WERI-Rb-1 (cell line): ENCODE results near the gene ERGIC1.
"Not testable (repeated sequence)": the region's sequence is repeated elsewhere in the genome, so short reads cannot be mapped to it uniquely, and the experiment has no call there.

Experiments used
- DNase-seq: peaks from one replicate; pipeline ENCODE4 v3.0.0-alpha.2; 2020
- H3K27ac ChIP-seq: fragments of 250-450 bp; sonication (Bioruptor Pico); 2 replicates; pipeline ENCODE4 v1.5.1; 2020; ENCODE audit warnings: mild to moderate bottlenecking, moderate library complexity
- H3K27me3 ChIP-seq: fragments of 250-450 bp; sonication (Bioruptor Pico); 2 replicates; pipeline ENCODE4 v1.5.1; 2021; ENCODE audit warnings: mild to moderate bottlenecking, low read depth, moderate library complexity; ENCODE audit not compliant: insufficient read depth, severe bottlenecking
- H3K36me3 ChIP-seq: fragments of 250-450 bp; sonication (Bioruptor Pico); 2 replicates; pipeline ENCODE4 v1.5.1; 2020; ENCODE audit warnings: mild to moderate bottlenecking, moderate library complexity
- H3K4me3 ChIP-seq: 2 replicates; pipeline ENCODE4 v1.5.1; 2011; ENCODE audit warnings: low read depth, mild to moderate bottlenecking, control low read depth, low read length
- H3K9me3 ChIP-seq: fragments of 250-450 bp; sonication (Bioruptor Pico); 2 replicates; pipeline ENCODE4 v1.5.1; 2021; ENCODE audit warnings: mild to moderate bottlenecking, moderate library complexity; ENCODE audit not compliant: severe bottlenecking
- CTCF ChIP-seq: IDR thresholded peaks from 2 replicates; pipeline ENCODE4 v1.5.1; 2011; ENCODE audit warnings: low read depth, mild to moderate bottlenecking, control low read depth, inconsistent platforms, low read length

The ERGIC1 gene

GRCh38 chr5:172845154-172845553 lies 11.1 kb downstream of the ERGIC1 start:
- H3K27ac ChIP-seq = no peak overlapping the region
- no peaks in the 10 kb centered on the region for H3K36me3 ChIP-seq
- H3K9me3 ChIP-seq = no peaks in the 10 kb centered on the region
- no peak for TF ChIP-seq CTCF
- H3K4me3 ChIP-seq = no peak overlapping the region
- DNase-seq = no peak
- H3K27me3 ChIP-seq = no peaks in the 10 kb centered on the region

- Histone ChIP-seq H3K4me3 (no peak overlapping the region), H3K27ac (no peak overlapping the region), H3K27me3 (no peaks in the 10 kb centered on the region), H3K36me3 (no peaks in the 10 kb centered on the region), H3K9me3 (no peaks in the 10 kb centered on the region)
- no peak for TF ChIP-seq CTCF
- no peak for DNase-seq
Measured at GRCh38 chr5:172845576-172845975, 11.5 kb downstream of the ERGIC1 start.

- TF ChIP-seq CTCF = no peak
- no peaks in the 10 kb centered on the region for H3K36me3 ChIP-seq
- no peak overlapping the region for H3K4me3 ChIP-seq
- H3K27me3 ChIP-seq = no peaks in the 10 kb centered on the region
- H3K27ac ChIP-seq = no peak overlapping the region
- no peak for DNase-seq
- no peaks in the 10 kb centered on the region for H3K9me3 ChIP-seq
Measured at GRCh38 chr5:172846249-172846648, 12.2 kb downstream of the ERGIC1 start.

- TF ChIP-seq CTCF = no peak
- no peak for DNase-seq
- Histone ChIP-seq H3K4me3 (no peak overlapping the region), H3K9me3 (no peaks in the 10 kb centered on the region), H3K36me3 (no peaks in the 10 kb centered on the region), H3K27me3 (no peaks in the 10 kb centered on the region), H3K27ac (no peak overlapping the region)
Measured at GRCh38 chr5:172846677-172847076, 12.6 kb downstream of the ERGIC1 start.

GRCh38 chr5:172847584-172847983 lies 13.5 kb downstream of the ERGIC1 start:
- H3K27me3 ChIP-seq, H3K27ac ChIP-seq, DNase-seq, H3K4me3 ChIP-seq, H3K36me3 ChIP-seq, H3K9me3 ChIP-seq: not testable (repeated sequence)

- DNase-seq = no peak
- no peak for TF ChIP-seq CTCF
- H3K4me3 ChIP-seq = no peak overlapping the region
- H3K27ac ChIP-seq = no peak overlapping the region
- no peaks in the 10 kb centered on the region for H3K36me3 ChIP-seq
- H3K27me3 ChIP-seq = no peaks in the 10 kb centered on the region
- H3K9me3 ChIP-seq = no peaks in the 10 kb centered on the region
Measured at GRCh38 chr5:172848419-172848818, 14.4 kb downstream of the ERGIC1 start.
